HepG2 (cell line): ENCODE results near the gene PIK3CG. TPM values are rescaled to one million over a fixed set of nuclear protein-coding genes. Genes with fewer than 3 reads are reported as not detected.

ENCODE experiments used
- ATAC-seq: fragments of 200-7000 bp; cut with Tn5 transposase; 3 replicates; pipeline ENCODE4 v1.9.1; 2020; ENCODE audit warnings: mild to moderate bottlenecking, moderate library complexity
- BruUV-seq: library from RNA; stranded (reverse); fragments of 400-500 nt; replicated peaks from 2 replicates; lab custom pipeline; 2021; lab: Mats Ljungman, UMichigan
- CTCF ChIA-PET: fragments of 300-600 bp; formaldehyde crosslinking; extraction: SDS; loops from one replicate; lab custom pipeline; 2021; ENCODE audit warnings: low total read pairs, inconsistent platforms, low intra/inter-chr PET ratio; lab: Yijun Ruan, JAX
- POLR2A ChIA-PET: fragments of 350-600 bp; sonication (Branson Sonifier 250); formaldehyde crosslinking; loops from one replicate; lab custom pipeline; 2020; ENCODE audit warnings: antibody characterized with exemption, inconsistent platforms; lab: Yijun Ruan, JAX
- DNase-seq: peaks from one replicate; pipeline ENCODE4 v3.0.0-alpha.2; 2015; ENCODE audit warnings: low spot score
- FAIRE-seq: peaks from 3 replicates; lab custom pipeline; 2011; peaks lifted over from hg19 to GRCh38; lab: Jason Lieb, UNC
- H2AFZ ChIP-seq: one replicate; pipeline ENCODE4 v1.6.1; 2011; ENCODE audit warnings: low read length, inconsistent platforms
- H3K27ac ChIP-seq: fragments of 300-600 bp; 3 replicates; pipeline ENCODE4 v1.8.0; 2011; ENCODE audit warnings: mixed run types, mild to moderate bottlenecking, mixed read lengths, low read length, inconsistent platforms; ENCODE audit not compliant: insufficient read depth; ENCODE audit errors: extremely low read length
- H3K27me3 ChIP-seq, 2 experiments: fragments of 200-600 bp in 1 of 2; 2 replicates in 1 of 2; 3 replicates in 1 of 2; pipeline versions ENCODE4 v1.6.0 to v1.8.0; 2011; ENCODE audit warnings: low read length in 2 of 2, mild to moderate bottlenecking in 2 of 2, moderate library complexity in 2 of 2, inconsistent platforms in 1 of 2; ENCODE audit not compliant: insufficient read depth in 2 of 2, control insufficient read depth in 1 of 2
- H3K36me3 ChIP-seq, 2 experiments: fragments of 200-600 bp in 1 of 2; replicated peaks in 1 of 2; 2 replicates in 1 of 2; 3 replicates in 1 of 2; pipeline versions ENCODE4 v1.5.1 to v1.8.0; 2011; ENCODE audit warnings: low read length in 2 of 2, inconsistent platforms in 1 of 2; ENCODE audit not compliant: insufficient read depth in 2 of 2, control insufficient read depth in 1 of 2
- H3K4me1 ChIP-seq: 2 replicates; pipeline ENCODE4 v1.5.1; 2012; ENCODE audit warnings: low read length, inconsistent platforms; ENCODE audit not compliant: insufficient read depth
- H3K4me2 ChIP-seq: 2 replicates; pipeline ENCODE4 v1.6.0; 2011; ENCODE audit warnings: low read depth, low read length, inconsistent platforms
- H3K4me3 ChIP-seq, 3 experiments: fragments of 200-600 bp in 1 of 3; sonication (generic), shearing (Covaris generic) in 1 of 3; replicated peaks in 1 of 3; 2 replicates each; pipeline ENCODE4 v1.5.1; 2011 to 2016; ENCODE audit warnings: low read length in 3 of 3, inconsistent platforms in 2 of 3, low read depth in 2 of 3, mild to moderate bottlenecking in 2 of 3, control low read depth in 1 of 3, mixed read lengths in 1 of 3; ENCODE audit not compliant: insufficient read depth in 1 of 3
- H3K79me2 ChIP-seq: one replicate; pipeline ENCODE4 v1.6.1; 2011; ENCODE audit warnings: low read length, inconsistent platforms; ENCODE audit not compliant: insufficient read depth
- H3K9ac ChIP-seq: 2 replicates; pipeline ENCODE4 v1.6.0; 2011; ENCODE audit warnings: mild to moderate bottlenecking, low read depth, low read length, inconsistent platforms; ENCODE audit not compliant: insufficient read depth
- H3K9me3 ChIP-seq: 2 replicates; pipeline ENCODE4 v1.5.1; 2012; ENCODE audit warnings: mild to moderate bottlenecking, low read length
- H4K20me1 ChIP-seq: 2 replicates; pipeline ENCODE4 v1.6.0; 2011; ENCODE audit warnings: inconsistent platforms, mild to moderate bottlenecking, low read length, moderate library complexity; ENCODE audit not compliant: insufficient read depth
- ATF7 ChIP-seq, 2 experiments: fragments of 450-650 bp in 1 of 2; sonication (generic) in 1 of 2; formaldehyde crosslinking in 1 of 2; IDR thresholded peaks; 2 replicates each; pipeline versions ENCODE4 v1.4.0 to v1.6.1; 2016 to 2020; ENCODE audit warnings: antibody characterized with exemption in 1 of 2, mild to moderate bottlenecking in 1 of 2, missing genetic modification reagents in 1 of 2
- CEBPG ChIP-seq: IDR thresholded peaks from 2 replicates; pipeline ENCODE4 v1.6.1; 2016
- PHB2 ChIP-seq: fragments of 450-650 bp; IDR thresholded peaks from 2 replicates; pipeline ENCODE4 v1.6.1; 2018; ENCODE audit not compliant: partially characterized antibody
- U2AF2 ChIP-seq: fragments of 200-400 bp; formaldehyde crosslinking; IDR thresholded peaks from 2 replicates; pipeline ENCODE4 v1.6.1; 2017; ENCODE audit warnings: low read depth, mild to moderate bottlenecking, low read length
- ZNF432 ChIP-seq: sonication (generic); formaldehyde crosslinking; IDR thresholded peaks from 2 replicates; pipeline ENCODE4 v1.5.0; 2020; ENCODE audit warnings: missing genetic modification reagents, mild to moderate bottlenecking, borderline replicate concordance
- ZNF446 ChIP-seq: sonication (generic); formaldehyde crosslinking; IDR thresholded peaks from 2 replicates; pipeline ENCODE4 v1.5.0; 2020; ENCODE audit warnings: mild to moderate bottlenecking, missing genetic modification reagents
- ZNF557 ChIP-seq: sonication (generic); formaldehyde crosslinking; IDR thresholded peaks from 2 replicates; pipeline ENCODE4 v1.4.0; 2020; ENCODE audit warnings: missing genetic modification reagents
- WGBS: methylation state at CpG from one replicate; pipeline ENCODE4 v1.1.6; 2017; ENCODE audit warnings: low lambda C conversion rate; 5-methylcytosine and 5-hydroxymethylcytosine counted together
- in situ Hi-C: cut with HindIII; loops from 2 replicates; pipeline ENCODE4 v1.10.0; 2017; ENCODE audit warnings: low pct_unique_long_range_greater_than_20kb; ENCODE audit not compliant: extremely low pct_ligation_motif_present
- intact Hi-C: fragments of 100-400 bp; cut with micrococcal nuclease; formaldehyde crosslinking; loops from one replicate; pipeline ENCODE4 v1.10.0; 2022; ENCODE audit not compliant: unreplicated experiment
- polyA plus RNA-seq, 8 experiments: library from polyadenylated mRNA; depleted of rRNA in 3 of 8; stranded (reverse) in 7 of 8; unstranded in 1 of 8; fragments of >200 nt; fragmentation: Illumina TruSeq in 4 of 8; extraction: Trizol in 4 of 8; gene quantifications; 2 replicates each; pipeline versions ENCODE4 v1.2.1 to v1.2.3, GENCODE V29; 2011 to 2016; ENCODE audit warnings: low read depth in 4 of 8, missing spikeins in 1 of 8, mixed read lengths in 1 of 8; ENCODE audit not compliant: insufficient read depth in 1 of 8
- total RNA-seq, 5 experiments: library from RNA; depleted of rRNA; stranded (reverse); fragments of >200 nt; fragmentation: Illumina TruSeq; extraction: Trizol; gene quantifications; 2 replicates each; pipeline ENCODE4 v1.2.3, GENCODE V29; 2016; ENCODE audit warnings: low read depth in 1 of 5
- TF ChIP-seq, protein P1 (sequence below): sonication (generic); formaldehyde crosslinking; IDR thresholded peaks from 2 replicates; pipeline ENCODE4 v1.8.0; 2022; ENCODE audit warnings: mild to moderate bottlenecking, missing genetic modification reagents, moderate library complexity

PIK3CG gene
- total and polyA plus RNA-seq, 2 of the 13 experiments (the other 11 are each of a cell fraction or from before 2014, with no cell fraction given) = not detected

DNA sequence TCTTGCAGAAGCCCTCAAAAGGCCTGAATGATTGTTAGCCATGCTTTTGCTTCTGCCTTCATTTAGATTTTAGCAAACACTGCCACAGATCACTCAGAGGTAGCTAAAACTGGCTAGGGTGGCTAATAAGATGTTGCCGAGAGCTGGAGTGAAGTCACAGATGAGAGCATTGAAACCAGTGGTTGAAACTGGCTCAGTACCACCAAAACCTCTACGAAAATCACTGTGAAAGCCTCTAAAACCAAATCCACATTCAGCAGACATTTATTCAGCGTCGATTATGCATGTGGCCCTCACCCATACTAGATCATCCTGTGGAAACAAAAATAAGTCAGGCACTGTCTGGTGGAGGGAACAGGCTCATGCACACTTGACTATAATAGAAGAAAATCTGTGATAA is 50.8 kb downstream of the PIK3CG start:
- Histone ChIP-seq H3K9ac (no peak overlapping the region), H2AFZ (no peak overlapping the region), H3K27me3 (no peaks in the 10 kb centered on the region; a peak in 1 of 5 replicates), H3K4me3 (no peak overlapping the region), H3K79me2 (no peaks in the 10 kb centered on the region), H3K4me1 (no peaks in the 10 kb centered on the region), H3K36me3 (no peaks in the 10 kb centered on the region), H3K4me2 (no peak overlapping the region), H3K27ac (no peak overlapping the region), H3K9me3 (no peaks in the 10 kb centered on the region), H4K20me1 (no peaks in the 10 kb centered on the region)
- TF ChIP-seq U2AF2 (no peak), ZNF446 (no peak), ZNF432 (CRISPR knock-in tag) (no peak), CEBPG (CRISPR knock-in tag) (no peak), ZNF557 (CRISPR knock-in tag) (no peak)
- TF ChIP-seq, protein P1, sequence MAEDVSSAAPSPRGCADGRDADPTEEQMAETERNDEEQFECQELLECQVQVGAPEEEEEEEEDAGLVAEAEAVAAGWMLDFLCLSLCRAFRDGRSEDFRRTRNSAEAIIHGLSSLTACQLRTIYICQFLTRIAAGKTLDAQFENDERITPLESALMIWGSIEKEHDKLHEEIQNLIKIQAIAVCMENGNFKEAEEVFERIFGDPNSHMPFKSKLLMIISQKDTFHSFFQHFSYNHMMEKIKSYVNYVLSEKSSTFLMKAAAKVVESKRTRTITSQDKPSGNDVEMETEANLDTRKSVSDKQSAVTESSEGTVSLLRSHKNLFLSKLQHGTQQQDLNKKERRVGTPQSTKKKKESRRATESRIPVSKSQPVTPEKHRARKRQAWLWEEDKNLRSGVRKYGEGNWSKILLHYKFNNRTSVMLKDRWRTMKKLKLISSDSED (CRISPR knock-in tag) = no peak
- in situ Hi-C loops = no loop called here
- 2% methylated on average over 4 of the region's 4 CpGs for WGBS
- intact Hi-C loops = no loop called here
- ChIA-PET POLR2A (no interaction called here), CTCF (no interaction called here)
- no TSS peak for BruUV-seq
- ATAC-seq (no peak), FAIRE-seq (no peak), DNase-seq (no peak)

DNA sequence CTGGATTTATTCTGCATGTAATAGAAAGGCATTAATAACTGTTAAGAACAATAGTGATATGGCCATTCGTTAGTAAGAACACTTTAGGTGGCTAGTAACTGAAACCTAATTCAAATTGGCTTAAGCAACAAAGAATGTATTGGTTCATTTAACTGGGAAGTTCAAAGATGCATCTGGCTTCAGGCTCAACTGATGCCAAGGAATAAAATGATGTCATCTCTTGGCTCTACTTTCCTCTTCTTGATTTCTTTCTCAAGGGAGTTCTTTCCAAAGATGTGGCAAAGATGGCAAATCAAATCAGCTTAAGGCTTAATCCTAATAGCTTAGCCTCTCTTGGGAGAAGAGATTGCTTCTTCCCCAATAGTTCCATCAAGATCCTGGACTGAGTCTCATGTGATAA is 51.6 kb downstream of the PIK3CG start:
- intact Hi-C loops = no loop called here
- no peak for FAIRE-seq
- H3K4me1 ChIP-seq = no peaks in the 10 kb centered on the region

More for the DNA sequence above, 51.6 kb downstream of the PIK3CG start:
- Histone ChIP-seq H3K4me2 (no peak overlapping the region), H3K9me3 (no peaks in the 10 kb centered on the region), H2AFZ (no peak overlapping the region), H3K4me3 (no peak overlapping the region), H4K20me1 (no peaks in the 10 kb centered on the region), H3K27me3 (no peaks in the 10 kb centered on the region; a peak in 1 of 5 replicates), H3K27ac (no peak overlapping the region), H3K79me2 (no peaks in the 10 kb centered on the region), H3K9ac (no peak overlapping the region), H3K36me3 (no peaks in the 10 kb centered on the region)
- peak; percentile 71 for TF ChIP-seq ATF7 (IDR thresholded peaks at IDR 0.05)
- TF ChIP-seq ATF7 (CRISPR knock-in tag; IDR thresholded peaks at IDR 0.05) = no peak
- no peak for TF ChIP-seq PHB2
- ATAC-seq (no peak), DNase-seq (no peak)
- WGBS = 0% methylated on average over 1 of the region's 1 CpG
- POLR2A ChIA-PET = no interaction called here
- CTCF ChIA-PET = no interaction called here
- no TSS peak for BruUV-seq
- in situ Hi-C loops = no loop called here
